Upper lobe of right lung (tissue), 1 donor: ENCODE data around the gene VAX1. TPM values are rescaled to one million over a fixed set of nuclear protein-coding genes. Genes with fewer than 3 reads are reported as not detected.

Experiments
- ATAC-seq: fragments of 200-7000 bp; cut with Tn5 transposase; one replicate; pipeline ENCODE4 v1.9.1; 2020; ENCODE audit warnings: mild to moderate bottlenecking, moderate library complexity
- DNase-seq: peaks from one replicate; pipeline ENCODE4 v3.0.0-alpha.2; 2020
- H3K27ac ChIP-seq: fragments of 200-600 bp; one replicate; pipeline ENCODE4 v1.8.0; 2022
- H3K27me3 ChIP-seq: fragments of 200-600 bp; one replicate; pipeline ENCODE4 v1.8.0; 2022; ENCODE audit warnings: mild to moderate bottlenecking
- H3K36me3 ChIP-seq: fragments of 200-600 bp; one replicate; pipeline ENCODE4 v1.8.0; 2022
- H3K4me1 ChIP-seq: fragments of 200-600 bp; one replicate; pipeline ENCODE4 v1.8.0; 2022
- H3K4me3 ChIP-seq: fragments of 200-600 bp; one replicate; pipeline ENCODE4 v1.8.0; 2022; ENCODE audit warnings: mild to moderate bottlenecking
- H3K9me3 ChIP-seq: fragments of 200-600 bp; one replicate; pipeline ENCODE4 v1.8.0; 2022
- CTCF ChIP-seq: fragments of 200-600 bp; IDR thresholded peaks from one replicate; pipeline ENCODE4 v1.8.0; 2022; ENCODE audit warnings: antibody characterized with exemption
- intact Hi-C: fragments of 100-400 bp; cut with DNase I; formaldehyde crosslinking; loops from one replicate; pipeline ENCODE4 v1.11.0; 2022
- total RNA-seq: library from RNA; stranded (reverse); fragmentation: NEBNext Ultra II Directional; extraction: Animal tissue kit (Norgen Biotek cat#: 25700); gene quantifications from one replicate; pipeline ENCODE4 v1.2.1, GENCODE V29; 2021
- donor health status: DM: no; HTN: yes; CAD: no; lungs with severe emphysema.

Gene VAX1
- total RNA-seq, 1 donor from 2014 or later, result not detected

GRCh38 chr10:117178190-117178589 lies 40.1 kb upstream of the VAX1 start:
- ATAC-seq, result no peak
- H3K36me3 ChIP-seq, result no peaks in the 10 kb centered on the region
- H3K4me3 ChIP-seq, result no peak overlapping the region
- no peak for TF ChIP-seq CTCF
- no peak overlapping the region for H3K27ac ChIP-seq
- H3K27me3 ChIP-seq, result peaks cover 31% of the 10 kb centered on the region
- no peaks in the 10 kb centered on the region for H3K9me3 ChIP-seq
- no peak for DNase-seq
- H3K4me1 ChIP-seq, result peaks cover 12% of the 10 kb centered on the region
- intact Hi-C loops, result loop anchor here (10.0 kb wide), 1 partner anchor 383 kb away; no protein-coding TSS in a partner anchor

DNA sequence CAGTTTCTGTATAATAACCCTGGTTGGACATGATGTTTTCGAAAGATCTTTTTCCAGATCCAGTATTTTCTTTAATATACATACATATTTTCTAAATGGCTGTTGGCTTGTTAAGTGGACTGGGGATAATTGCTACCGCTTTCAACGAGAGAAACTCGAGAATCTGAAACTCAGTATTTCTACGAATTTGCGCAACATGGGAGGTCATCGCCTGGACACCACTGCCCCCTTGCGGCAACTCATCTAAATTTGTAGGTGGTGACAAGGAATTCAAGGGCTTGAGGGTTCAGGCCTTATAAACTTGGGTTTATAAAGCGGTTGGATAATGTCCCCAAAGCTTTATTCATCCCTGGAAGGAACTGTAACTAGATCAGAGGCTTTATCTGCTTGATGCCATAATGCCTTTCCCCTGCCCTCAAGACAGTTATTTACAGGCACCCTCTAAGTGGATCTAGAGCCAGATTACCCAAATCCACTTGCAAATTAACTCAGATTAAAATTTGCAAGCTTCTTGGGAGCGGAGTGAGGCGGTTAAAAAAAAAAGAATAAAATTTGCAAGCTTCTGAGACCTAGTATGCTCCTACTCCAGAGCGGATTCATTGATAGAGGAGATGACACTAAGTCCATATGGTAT lies 37.9 kb upstream of the VAX1 start:
- ATAC-seq (peak; percentile 81), DNase-seq (peak; percentile 80)
- H3K27me3 ChIP-seq, result peaks cover 48% of the 10 kb centered on the region

DNA sequence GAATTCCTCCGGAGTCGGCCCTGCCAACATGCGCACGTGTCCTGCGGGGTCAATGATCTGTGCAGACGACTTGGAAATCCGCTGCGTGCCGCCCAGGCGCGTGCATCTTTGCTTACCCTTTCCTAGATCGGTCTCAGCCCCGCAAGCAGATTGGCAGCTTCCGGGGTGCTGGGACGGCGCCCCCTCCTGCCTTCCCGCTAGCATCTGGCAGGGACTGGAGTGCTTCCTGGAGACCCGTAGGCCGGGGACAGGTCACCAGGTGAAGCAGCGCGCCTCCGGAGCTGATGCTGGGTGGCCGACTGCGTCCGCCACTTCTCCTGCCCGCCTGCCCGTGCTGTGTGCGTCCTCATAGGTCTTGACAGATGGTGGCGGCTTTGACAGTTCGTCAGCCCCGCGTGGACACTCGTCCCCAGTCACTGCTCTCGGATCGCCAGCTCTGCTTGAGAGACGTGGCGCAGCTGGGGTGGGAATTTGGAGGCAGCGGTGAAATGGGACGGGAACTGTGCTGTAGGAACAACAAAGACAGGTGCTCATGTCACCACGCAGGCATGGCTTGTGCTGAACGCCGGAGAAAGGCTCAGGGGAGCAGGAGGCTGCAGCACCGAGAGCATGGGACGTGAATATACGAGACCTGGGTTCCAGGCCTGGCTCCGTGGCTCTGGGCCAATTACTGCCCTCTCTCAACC lies 37.3 kb upstream of the VAX1 start:
- Histone ChIP-seq H3K4me1 (peaks cover 12% of the 10 kb centered on the region), H3K27ac (no peak overlapping the region), H3K4me3 (peak overlapping the region; percentile 47), H3K27me3 (peaks cover 48% of the 10 kb centered on the region), H3K9me3 (no peaks in the 10 kb centered on the region), H3K36me3 (no peaks in the 10 kb centered on the region)
- intact Hi-C loops, result loop anchor here (10.0 kb wide), 1 partner anchor 381 kb away; no protein-coding TSS in a partner anchor
- peak; percentile 45 for ATAC-seq
- TF ChIP-seq CTCF, result peak; percentile 8
- DNase-seq, result peak; percentile 70

More for the DNA sequence above, 37.9 kb upstream of the VAX1 start:
- H3K4me1 ChIP-seq, result peaks cover 12% of the 10 kb centered on the region
- peak overlapping the region; percentile 47 for H3K4me3 ChIP-seq
- peak; percentile 76 for TF ChIP-seq CTCF
- intact Hi-C loops, result loop anchor here (10.0 kb wide), 1 partner anchor 381 kb away; no protein-coding TSS in a partner anchor
- no peak overlapping the region for H3K27ac ChIP-seq
- no peaks in the 10 kb centered on the region for H3K9me3 ChIP-seq
- no peaks in the 10 kb centered on the region for H3K36me3 ChIP-seq

DNA sequence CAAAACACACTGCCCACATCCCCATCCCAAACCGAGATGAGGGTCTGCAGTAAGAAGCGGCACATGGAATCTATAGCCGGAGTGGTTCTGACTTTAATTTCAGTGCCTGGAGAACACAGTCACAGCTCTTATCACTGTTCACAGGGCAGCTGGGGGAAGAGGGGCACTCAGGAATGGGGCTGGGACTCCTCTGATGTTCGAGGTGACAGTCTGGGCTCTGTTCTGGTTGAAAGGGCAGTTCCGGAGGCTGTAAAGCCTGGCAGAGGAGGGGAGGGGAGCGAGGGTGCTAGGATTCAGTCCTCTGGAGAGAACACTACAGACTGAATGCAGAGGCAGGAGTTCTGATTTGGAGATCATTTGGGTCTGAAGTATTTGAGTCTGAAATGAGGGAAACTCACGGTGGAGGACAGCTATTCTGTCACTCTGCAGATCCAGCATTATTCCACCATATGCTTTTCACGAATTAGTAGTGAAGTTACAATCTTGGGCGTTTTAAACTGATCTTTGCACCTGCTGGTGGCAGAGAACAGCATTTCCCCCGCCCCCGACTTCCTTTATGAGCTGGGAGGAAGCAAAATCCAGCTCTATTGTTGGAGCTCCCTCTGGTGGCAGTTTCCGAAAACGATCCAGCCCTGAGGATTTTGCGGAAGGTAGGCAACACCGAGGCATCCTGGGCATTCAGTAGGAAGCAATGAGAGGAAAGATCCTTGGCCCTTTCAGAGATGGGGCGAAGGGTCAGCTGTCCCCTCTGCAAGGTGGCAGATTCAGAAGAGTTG lies 36.6 kb upstream of the VAX1 start:
- H3K9me3 ChIP-seq, result no peaks in the 10 kb centered on the region
- TF ChIP-seq CTCF, result peak; percentile 89
- peak overlapping the region; percentile 47 for H3K4me3 ChIP-seq
- DNase-seq (peak; percentile 80), ATAC-seq (peak; percentile 95)
- peaks cover 49% of the 10 kb centered on the region for H3K27me3 ChIP-seq
- intact Hi-C loops, result loop anchor here (10.0 kb wide), 1 partner anchor 380 kb away; no protein-coding TSS in a partner anchor
- H3K4me1 ChIP-seq, result peaks cover 12% of the 10 kb centered on the region
- H3K36me3 ChIP-seq, result no peaks in the 10 kb centered on the region
- H3K27ac ChIP-seq, result no peak overlapping the region

GRCh38 chr10:117170244-117170643 lies 32.2 kb upstream of the VAX1 start:
- peaks cover 92% of the 10 kb centered on the region for H3K27me3 ChIP-seq
- H3K36me3 ChIP-seq, result no peaks in the 10 kb centered on the region
- no peak for TF ChIP-seq CTCF
- H3K27ac ChIP-seq, result no peak overlapping the region
- DNase-seq (no peak), ATAC-seq (no peak)
- intact Hi-C loops, result loop anchor here (10.0 kb wide), 1 partner anchor 375 kb away; no protein-coding TSS in a partner anchor
- no peaks in the 10 kb centered on the region for H3K9me3 ChIP-seq
- H3K4me1 ChIP-seq, result peaks cover 21% of the 10 kb centered on the region
- H3K4me3 ChIP-seq, result no peak overlapping the region
